HCT116 (cell line): ENCODE measurements around the gene SLC12A7. TPM values are rescaled to one million over a fixed set of nuclear protein-coding genes. Genes with fewer than 3 reads are reported as not detected.

Experiments used
- ATAC-seq: fragments of 200-7000 bp; cut with Tn5 transposase; 2 replicates; pipeline ENCODE4 v1.9.1; 2020; ENCODE audit warnings: mild to moderate bottlenecking, moderate library complexity
- BruUV-seq: library from RNA; stranded (reverse); fragments of 400-500 nt; replicated peaks from 2 replicates; lab custom pipeline; 2021; lab: Mats Ljungman, UMichigan
- CTCF ChIA-PET: fragments of 300-600 bp; sonication (Branson Sonifier 250); formaldehyde crosslinking; loops from one replicate; lab custom pipeline; 2021; ENCODE audit warnings: antibody characterized with exemption; lab: Charles Lee
- POLR2A ChIA-PET: fragments of 300-600, 350-600 bp; sonication (Branson Sonifier 250); formaldehyde crosslinking; loops from one replicate; lab custom pipeline; 2021; ENCODE audit warnings: antibody characterized with exemption; lab: Charles Lee
- RAD21 ChIA-PET, 2 experiments: fragments of 300-600 bp; sonication (Branson Sonifier 250); formaldehyde crosslinking; loops; one replicate each; lab custom pipeline; 2023; ENCODE audit warnings: low total read pairs in 2 of 2; ENCODE audit not compliant: uncharacterized antibody in 2 of 2, unreplicated experiment in 2 of 2, low non-redundant PET in 1 of 2; lab: Charles Lee
- DNase-seq: peaks from one replicate; pipeline ENCODE4 v3.0.0-alpha.2; 2010; ENCODE audit warnings: low read depth, low spot score
- H2AFZ ChIP-seq: fragments of 200-600 bp; shearing (Covaris generic), sonication (generic); 2 replicates; pipeline ENCODE4 v1.6.1; 2017; ENCODE audit warnings: low read depth, mixed run types, mixed read lengths, antibody characterized with exemption, low read length; ENCODE audit not compliant: poor library complexity, severe bottlenecking
- H3K27ac ChIP-seq: 2 replicates; pipeline ENCODE4 v1.5.1; 2012; ENCODE audit warnings: low read depth, low read length
- H3K27me3 ChIP-seq: fragments of 200-600 bp; sonication (generic); 2 replicates; pipeline ENCODE4 v1.6.1; 2016; ENCODE audit warnings: mixed run types, low read length, mixed read lengths; ENCODE audit not compliant: insufficient read depth
- H3K36me3 ChIP-seq, 2 experiments: fragments of 200-500 bp in 1 of 2; fragments of 200-600 bp in 1 of 2; sonication (Bioruptor generic) in 1 of 2; sonication (generic) in 1 of 2; 2 replicates each; pipeline versions ENCODE4 v1.5.1 to v1.6.1; 2014 to 2016; ENCODE audit warnings: low read length in 2 of 2, inconsistent platforms in 1 of 2, mixed read lengths in 1 of 2, mixed run types in 1 of 2; ENCODE audit not compliant: insufficient read depth in 2 of 2, control insufficient read depth in 1 of 2
- H3K4me1 ChIP-seq, 2 experiments: fragments of 200-600 bp in 1 of 2; sonication (generic) in 1 of 2; 2 replicates each; pipeline versions ENCODE4 v1.5.1 to v1.6.1; 2012 to 2017; ENCODE audit warnings: low read length in 2 of 2, inconsistent platforms in 1 of 2, mild to moderate bottlenecking in 1 of 2, mixed read lengths in 1 of 2, mixed run types in 1 of 2, moderate library complexity in 1 of 2; ENCODE audit not compliant: insufficient read depth in 2 of 2, control insufficient read depth in 1 of 2
- H3K4me2 ChIP-seq: fragments of 200-600 bp; sonication (generic); 2 replicates; pipeline ENCODE4 v1.6.1; 2017; ENCODE audit warnings: mixed run types, low read length, mixed read lengths
- H3K4me3 ChIP-seq, 2 experiments: fragments of 200-600 bp in 1 of 2; sonication (generic) in 1 of 2; replicated peaks in 1 of 2; 2 replicates each; pipeline ENCODE4 v1.5.1; 2011 to 2016; ENCODE audit warnings: low read length in 2 of 2, control low read depth in 1 of 2, low read depth in 1 of 2, mild to moderate bottlenecking in 1 of 2, mixed read lengths in 1 of 2, mixed run types in 1 of 2
- H3K79me2 ChIP-seq: fragments of 200-600 bp; sonication (generic); 2 replicates; pipeline ENCODE4 v1.6.1; 2017; ENCODE audit warnings: mild to moderate bottlenecking, mixed run types, low read length, moderate library complexity, mixed read lengths; ENCODE audit not compliant: insufficient read depth
- H3K9ac ChIP-seq: fragments of 200-600 bp; sonication (generic); 2 replicates; pipeline ENCODE4 v1.6.1; 2016; ENCODE audit warnings: low read length, mixed read lengths
- H3K9me2 ChIP-seq: fragments of 200-600 bp; sonication (generic), shearing (Covaris generic); 2 replicates; pipeline ENCODE4 v1.6.1; 2017; ENCODE audit warnings: mixed run types, mild to moderate bottlenecking, moderate library complexity; ENCODE audit not compliant: insufficient read depth
- H3K9me3 ChIP-seq, 2 experiments: fragments of 200-500 bp in 1 of 2; fragments of 200-600 bp in 1 of 2; sonication (Bioruptor generic) in 1 of 2; sonication (generic) in 1 of 2; 2 replicates each; pipeline ENCODE4 v1.6.1; 2014 to 2017; ENCODE audit warnings: low read length in 2 of 2, mixed read lengths in 2 of 2, inconsistent platforms in 1 of 2, low read depth in 1 of 2, mild to moderate bottlenecking in 1 of 2, mixed run types in 1 of 2, moderate library complexity in 1 of 2; ENCODE audit not compliant: control insufficient read depth in 1 of 2, insufficient read depth in 1 of 2
- H4K20me1 ChIP-seq: fragments of 200-600 bp; sonication (generic), shearing (Covaris generic); 2 replicates; pipeline ENCODE4 v1.6.1; 2017; ENCODE audit warnings: mixed run types, mild to moderate bottlenecking, moderate library complexity; ENCODE audit not compliant: insufficient read depth
- ATF3 ChIP-seq: IDR thresholded peaks from 2 replicates; pipeline ENCODE4 v1.6.1; 2012
- EGR1 ChIP-seq: IDR thresholded peaks from 2 replicates; pipeline ENCODE4 v1.6.1; 2012; ENCODE audit warnings: low read depth
- EZH2phosphoT487 ChIP-seq: fragments of 200-600 bp; IDR thresholded peaks from 2 replicates; pipeline ENCODE4 v1.6.1; 2018; ENCODE audit warnings: antibody characterized with exemption, borderline replicate concordance
- FOSL1 ChIP-seq: IDR thresholded peaks from 2 replicates; pipeline ENCODE4 v1.6.1; 2012; ENCODE audit warnings: low read depth
- JUND ChIP-seq: IDR thresholded peaks from 2 replicates; pipeline ENCODE4 v1.6.1; 2012
- POLR2A ChIP-seq: IDR thresholded peaks from 2 replicates; pipeline ENCODE4 v1.7.0; 2011; ENCODE audit warnings: borderline replicate concordance; ENCODE audit not compliant: insufficient read depth, insufficient read length; ENCODE audit errors: extremely low read depth
- SP1 ChIP-seq: IDR thresholded peaks from 2 replicates; pipeline ENCODE4 v1.6.1; 2012; ENCODE audit warnings: low read depth
- ZBTB33 ChIP-seq: IDR thresholded peaks from 2 replicates; pipeline ENCODE4 v1.6.1; 2011; ENCODE audit warnings: mild to moderate bottlenecking, low read length, moderate library complexity; ENCODE audit not compliant: insufficient replicate concordance; ENCODE audit errors: extremely low read depth
- ZFX ChIP-seq: fragments of 450-650 bp; IDR thresholded peaks from 2 replicates; pipeline ENCODE4 v1.6.1; 2017
- intact Hi-C: fragments of 100-400 bp; cut with micrococcal nuclease; formaldehyde crosslinking; loops from 2 replicates; pipeline ENCODE4 v1.10.0; 2022
- total RNA-seq: library from RNA; stranded (reverse); gene quantifications from one replicate; pipeline ENCODE4 v1.2.1, GENCODE V29; 2021; ENCODE audit not compliant: unreplicated experiment

Gene SLC12A7
- total RNA-seq, 1 experiment from 2014 or later, result 29.6 TPM

GRCh38 chr5:1142886-1143669 is 31.2 kb upstream of the SLC12A7 start:
- BruUV-seq, result no TSS peak
- RAD21 ChIA-PET, result no interaction called here
- Histone ChIP-seq H3K36me3 (no peaks in the 10 kb centered on the region), H3K4me1 (peaks cover 0 to 3% of the 10 kb centered on the region in 2 experiments; a peak in 1 of 4 replicates), H3K27ac (no peak overlapping the region), H2AFZ (no peak overlapping the region), H3K9me3 (no peaks in the 10 kb centered on the region), H4K20me1 (no peaks in the 10 kb centered on the region), H3K4me3 (no peak overlapping the region), H3K79me2 (no peaks in the 10 kb centered on the region), H3K9me2 (no peaks in the 10 kb centered on the region), H3K9ac (no peak overlapping the region), H3K4me2 (no peak overlapping the region), H3K27me3 (no peaks in the 10 kb centered on the region)
- intact Hi-C loops, result no loop called here
- no peak for ATAC-seq
- CTCF ChIA-PET, result no interaction called here
- no peak for DNase-seq
- no peak for TF ChIP-seq SP1
- POLR2A ChIA-PET, result no interaction called here

- Histone ChIP-seq H3K36me3 (no peaks in the 10 kb centered on the region), H3K9me3 (no peaks in the 10 kb centered on the region), H3K9me2 (no peaks in the 10 kb centered on the region), H3K79me2 (no peaks in the 10 kb centered on the region), H3K4me2 (no peak overlapping the region), H2AFZ (no peak overlapping the region), H3K9ac (no peak overlapping the region), H3K27ac (no peak overlapping the region), H4K20me1 (no peaks in the 10 kb centered on the region), H3K27me3 (no peaks in the 10 kb centered on the region), H3K4me1 (peaks cover 0 to 3% of the 10 kb centered on the region in 2 experiments; a peak in 1 of 4 replicates), H3K4me3 (no peak overlapping the region)
- ChIA-PET RAD21 (no interaction called here), POLR2A (no interaction called here), CTCF (no interaction called here)
- no peak for TF ChIP-seq EGR1
- TF ChIP-seq FOSL1, result no peak
- no peak for TF ChIP-seq ZFX
- no peak for TF ChIP-seq SP1
- TF ChIP-seq EZH2phosphoT487, result no peak
- TF ChIP-seq ZBTB33, result no peak
- no peak for TF ChIP-seq ATF3
- no peak for TF ChIP-seq JUND
- TF ChIP-seq POLR2A, result no peak
- DNase-seq, result no peak
- intact Hi-C loops, result no loop called here
- peak; percentile 50 for ATAC-seq
- no TSS peak for BruUV-seq
Measured at GRCh38 chr5:1141834-1142233, 30.0 kb upstream of the SLC12A7 start.
